HG02852 (cell line): ENCODE measurements around the gene BCO2.
"Not testable (repeated sequence)": the region's sequence is repeated elsewhere in the genome, so short reads cannot be mapped to it uniquely, and the experiment has no call there.

Experiments
- ATAC-seq: cut with Tn5 transposase; IDR thresholded peaks from one replicate; pipeline ENCODE4 v1.9.1; 2021; ENCODE audit warnings: mild to moderate bottlenecking, moderate library complexity; ENCODE audit not compliant: unreplicated experiment

Gene BCO2

GRCh38 chr11:112174789-112175598 is at the start of gene BCO2:
BCO2 (plus strand) TSS chr11:112175512; CDS start chr11:112175602, 90 bp downstream.
- ATAC-seq = peak; percentile 57

GRCh38 chr11:112127056-112127455 is 48.3 kb upstream of the BCO2 start:
- no peak for ATAC-seq

- no peak for ATAC-seq
Measured at GRCh38 chr11:112128483-112129121, 46.7 kb upstream of the BCO2 start.

- ATAC-seq = no peak
Measured at GRCh38 chr11:112129656-112130055, 45.7 kb upstream of the BCO2 start.

- ATAC-seq = no peak
Measured at GRCh38 chr11:112132737-112133136, 42.6 kb upstream of the BCO2 start.

GRCh38 chr11:112134473-112134872 is 40.8 kb upstream of the BCO2 start:
- no peak for ATAC-seq

- ATAC-seq = no peak
Measured at GRCh38 chr11:112143597-112143996, 31.7 kb upstream of the BCO2 start.

GRCh38 chr11:112150517-112150916 is 24.8 kb upstream of the BCO2 start:
- ATAC-seq = no peak

- no peak for ATAC-seq
Measured at GRCh38 chr11:112156153-112156955, 19.0 kb upstream of the BCO2 start.

- no peak for ATAC-seq
Measured at GRCh38 chr11:112156956-112157766, 18.2 kb upstream of the BCO2 start.

- no peak for ATAC-seq
Measured at GRCh38 chr11:112159098-112160065, 15.9 kb upstream of the BCO2 start.

GRCh38 chr11:112160091-112160848 is 15.0 kb upstream of the BCO2 start:
- ATAC-seq = no peak

GRCh38 chr11:112161012-112161411 is 14.3 kb upstream of the BCO2 start:
- ATAC-seq = no peak

GRCh38 chr11:112162200-112162599 is 13.1 kb upstream of the BCO2 start:
- ATAC-seq = not testable (repeated sequence)

- ATAC-seq = no peak
Measured at GRCh38 chr11:112162761-112163546, 12.4 kb upstream of the BCO2 start.

- ATAC-seq = no peak
Measured at GRCh38 chr11:112163875-112164685, 11.2 kb upstream of the BCO2 start, which contains the start of gene IL18. IL18 (minus strand) TSS chr11:112164094; CDS start chr11:112155053, 9,041 bp downstream.

GRCh38 chr11:112165049-112165448 is 10.3 kb upstream of the BCO2 start:
- no peak for ATAC-seq
